ENCODE measurements around the gene MACROH2A2.

MACROH2A2 gene

DNA sequence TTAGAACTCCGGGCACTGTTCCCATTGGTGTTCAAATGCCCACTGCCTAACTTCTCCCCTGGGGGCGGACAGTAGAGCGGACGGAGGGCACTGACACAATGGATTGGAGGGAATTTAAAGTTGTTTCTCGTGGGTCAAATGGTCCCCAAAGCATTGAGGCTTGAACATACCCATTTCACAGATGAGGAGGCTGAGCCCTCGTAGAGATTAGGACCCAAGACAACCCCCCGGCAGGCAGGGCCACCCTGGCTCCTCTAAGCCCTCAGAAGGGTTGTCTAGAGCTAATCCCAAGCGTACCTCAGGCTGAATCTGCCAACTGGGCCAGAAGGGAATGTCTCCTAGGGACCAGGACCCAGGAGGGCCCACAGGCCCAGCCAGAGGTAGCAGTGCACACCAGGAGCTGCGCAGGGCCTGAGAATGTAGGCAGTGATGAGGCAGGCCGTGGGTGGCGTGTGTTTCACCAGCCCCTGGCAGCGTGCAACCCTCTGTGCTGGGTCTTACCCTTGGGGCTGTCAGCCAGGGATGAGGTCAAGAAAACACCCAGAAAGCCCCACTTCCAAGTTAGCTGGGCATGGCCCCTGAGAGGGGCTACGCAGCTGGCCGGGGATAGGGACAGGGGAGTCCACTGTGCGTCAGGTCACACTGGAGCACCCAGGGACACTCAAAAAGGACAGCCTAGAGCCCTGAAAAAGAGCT lies 74.2 kb downstream of the MACROH2A2 start:
- no peak for DNase-seq (ENCODE audit: low read depth in 1 of 2, low spot score in 1 of 2)

DNA sequence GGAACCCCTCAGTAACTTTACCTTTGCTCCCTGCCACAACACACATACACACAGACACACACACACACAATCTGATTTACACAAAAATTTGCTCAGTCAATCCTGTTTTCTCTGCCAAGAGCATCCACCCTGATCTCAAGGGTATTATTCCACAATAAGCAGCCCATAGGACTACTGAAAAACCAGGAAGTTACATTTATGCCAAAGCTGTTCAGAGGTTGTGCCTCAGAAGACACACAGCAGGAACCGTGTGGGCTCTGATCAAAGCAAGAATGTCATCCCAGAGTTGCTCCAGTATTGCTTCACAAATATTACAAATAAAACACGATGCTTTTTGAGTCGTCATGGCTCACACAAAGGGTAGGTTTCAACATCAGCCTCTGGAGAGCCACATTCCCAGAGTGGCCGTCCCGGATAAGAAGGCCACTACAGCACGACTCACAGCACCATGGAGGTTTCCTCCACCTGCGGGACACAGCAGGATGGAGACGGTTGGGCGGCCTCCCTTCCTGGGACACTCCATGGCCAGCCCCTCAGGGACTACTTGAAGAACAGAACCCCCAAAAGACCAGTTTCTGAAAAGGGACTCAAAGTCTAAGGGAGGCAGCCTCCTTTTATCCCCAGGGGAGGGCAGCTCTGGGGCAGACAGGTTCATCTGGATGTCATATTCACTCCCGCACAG lies 78.4 kb downstream of the MACROH2A2 start:
- DNase-seq (ENCODE audit: low read depth in 1 of 2, low spot score in 1 of 2): no peak

DNA sequence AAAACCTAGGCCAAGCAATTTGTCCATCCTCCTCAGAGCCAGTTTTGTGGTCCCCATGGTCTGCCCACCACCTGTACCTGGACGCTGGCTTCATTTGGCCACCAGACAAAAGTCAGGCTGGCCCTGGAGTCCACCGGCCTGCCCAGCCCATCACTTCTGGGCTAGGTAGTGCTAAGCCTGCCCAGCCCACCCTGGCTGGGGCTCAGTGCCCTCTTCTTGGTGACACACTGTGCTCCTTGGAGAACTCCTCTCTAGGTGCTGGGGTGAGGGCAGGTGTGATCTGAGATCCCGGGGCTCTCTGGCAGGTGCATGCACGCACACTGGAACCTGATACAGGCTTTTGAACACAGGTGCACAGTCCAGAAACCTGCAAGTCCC lies 78.9 kb downstream of the MACROH2A2 start:
- DNase-seq (ENCODE audit: low read depth in 1 of 2, low spot score in 1 of 2): no peak

DNA sequence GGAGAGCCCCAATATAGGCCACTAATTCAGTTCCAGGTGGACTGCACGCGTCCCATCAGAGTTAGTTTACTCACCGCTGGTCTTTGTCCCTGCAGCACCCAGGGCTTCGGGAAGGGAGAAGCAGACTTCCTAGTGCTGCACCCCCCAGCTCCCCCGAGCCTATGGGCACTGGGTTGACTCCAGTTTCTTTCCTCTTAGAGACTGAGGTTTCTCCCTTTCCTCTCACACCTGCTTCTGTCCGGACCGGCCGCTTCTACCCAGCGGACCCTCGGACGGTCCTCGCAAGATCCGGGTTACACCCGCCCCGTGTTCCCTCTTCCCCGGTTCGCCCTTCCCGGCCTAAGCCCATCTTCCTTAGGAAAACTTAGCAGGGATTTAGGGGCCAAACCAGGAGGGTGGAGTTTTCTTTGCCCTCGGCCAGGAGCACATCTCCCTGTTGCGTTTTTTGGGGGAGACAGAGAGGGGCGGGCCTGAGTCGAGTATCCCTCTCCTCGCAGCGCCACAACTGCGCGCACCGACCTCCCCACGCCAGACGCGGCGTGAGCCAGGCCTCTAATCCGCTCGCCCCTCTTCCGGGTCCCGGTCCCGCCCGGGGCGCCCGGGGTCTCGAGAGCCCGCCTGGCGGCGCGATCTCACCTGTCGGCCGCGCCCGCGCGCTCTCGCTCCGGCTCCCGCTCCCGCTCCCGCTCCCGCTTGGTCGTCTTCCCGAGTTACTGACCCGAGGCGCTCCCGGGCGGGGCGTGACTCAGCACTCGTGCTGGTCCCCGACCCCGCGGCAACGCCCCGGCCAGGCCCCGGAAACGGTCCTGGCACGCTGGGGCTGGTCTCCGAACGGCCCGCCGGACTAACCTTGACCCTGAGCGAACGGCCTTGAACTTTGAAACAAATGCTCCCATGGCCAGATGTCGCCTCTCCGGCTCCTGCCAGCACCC lies 79.7 kb downstream of the MACROH2A2 start, which contains the start of gene AIFM2:
AIFM2 (minus strand) TSS at position 728 of the 932 bp plus-strand sequence. CDS start 8,741 bp downstream, outside the sequence.
- peak in 1 of 2 donors; percentile 26 for DNase-seq (ENCODE audit: low read depth in 1 of 2, low spot score in 1 of 2)

DNA sequence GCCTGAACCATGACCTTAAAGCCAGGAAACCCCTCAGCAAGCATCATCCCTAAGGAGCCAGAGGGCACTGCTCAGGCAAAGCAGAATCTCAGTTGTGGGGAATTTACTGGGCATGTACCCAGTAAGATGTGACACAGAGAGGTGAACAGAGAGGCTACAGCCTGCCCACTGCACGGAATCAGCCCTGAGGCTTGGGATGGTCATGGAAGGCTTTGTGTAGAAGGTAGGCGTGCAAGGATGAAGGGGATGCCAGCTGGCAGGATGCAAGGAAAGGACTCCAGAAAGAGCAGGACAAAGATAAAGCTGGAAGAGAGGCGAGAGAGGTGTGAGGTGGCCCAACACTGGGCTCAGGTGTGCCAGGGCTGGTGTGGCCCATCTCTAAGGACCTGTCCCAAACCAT lies 82.4 kb downstream of the MACROH2A2 start:
- DNase-seq (ENCODE audit: low read depth in 1 of 2, low spot score in 1 of 2): no peak

DNA sequence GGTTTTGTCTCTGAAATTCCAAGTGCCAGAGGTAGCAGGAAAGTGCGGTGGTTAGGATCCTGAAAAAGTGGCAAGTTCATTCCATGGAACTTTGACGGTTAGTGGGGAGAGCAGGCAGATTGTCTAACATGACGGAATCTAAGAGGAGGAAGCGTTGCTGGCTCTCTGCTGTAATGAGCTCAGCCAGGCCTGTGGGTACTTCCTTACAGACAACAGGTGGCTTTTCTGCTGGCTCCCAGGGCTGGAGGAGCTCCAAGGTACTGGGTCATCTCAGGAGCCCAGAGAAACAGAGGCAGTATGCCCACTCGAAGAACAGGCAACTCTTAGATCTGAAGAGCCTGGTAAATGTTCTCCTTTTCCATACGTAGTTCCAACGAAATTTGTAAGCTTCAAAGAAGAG lies 83.0 kb downstream of the MACROH2A2 start:
- no peak for DNase-seq (ENCODE audit: low read depth in 1 of 2, low spot score in 1 of 2)

DNA sequence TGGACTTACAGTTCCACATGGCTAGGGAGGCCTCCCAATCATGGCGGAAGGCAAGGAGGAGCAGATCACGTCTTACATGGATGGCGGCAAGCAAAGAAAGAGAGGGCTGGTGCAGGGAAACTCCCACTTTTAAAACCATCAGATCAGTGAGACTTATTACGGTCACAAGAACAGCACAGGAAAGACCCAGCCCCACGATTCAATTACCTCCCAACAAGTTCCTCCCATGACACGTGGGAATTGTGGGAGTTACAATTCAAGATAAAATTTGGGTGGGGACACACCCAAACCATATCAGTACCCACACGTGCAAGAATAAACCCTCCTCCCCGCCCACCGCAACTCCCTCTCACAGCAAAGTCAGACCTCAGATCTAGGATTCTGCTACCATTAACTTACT lies 84.5 kb downstream of the MACROH2A2 start:
- no peak for DNase-seq (ENCODE audit: low read depth in 1 of 2, low spot score in 1 of 2)

DNA sequence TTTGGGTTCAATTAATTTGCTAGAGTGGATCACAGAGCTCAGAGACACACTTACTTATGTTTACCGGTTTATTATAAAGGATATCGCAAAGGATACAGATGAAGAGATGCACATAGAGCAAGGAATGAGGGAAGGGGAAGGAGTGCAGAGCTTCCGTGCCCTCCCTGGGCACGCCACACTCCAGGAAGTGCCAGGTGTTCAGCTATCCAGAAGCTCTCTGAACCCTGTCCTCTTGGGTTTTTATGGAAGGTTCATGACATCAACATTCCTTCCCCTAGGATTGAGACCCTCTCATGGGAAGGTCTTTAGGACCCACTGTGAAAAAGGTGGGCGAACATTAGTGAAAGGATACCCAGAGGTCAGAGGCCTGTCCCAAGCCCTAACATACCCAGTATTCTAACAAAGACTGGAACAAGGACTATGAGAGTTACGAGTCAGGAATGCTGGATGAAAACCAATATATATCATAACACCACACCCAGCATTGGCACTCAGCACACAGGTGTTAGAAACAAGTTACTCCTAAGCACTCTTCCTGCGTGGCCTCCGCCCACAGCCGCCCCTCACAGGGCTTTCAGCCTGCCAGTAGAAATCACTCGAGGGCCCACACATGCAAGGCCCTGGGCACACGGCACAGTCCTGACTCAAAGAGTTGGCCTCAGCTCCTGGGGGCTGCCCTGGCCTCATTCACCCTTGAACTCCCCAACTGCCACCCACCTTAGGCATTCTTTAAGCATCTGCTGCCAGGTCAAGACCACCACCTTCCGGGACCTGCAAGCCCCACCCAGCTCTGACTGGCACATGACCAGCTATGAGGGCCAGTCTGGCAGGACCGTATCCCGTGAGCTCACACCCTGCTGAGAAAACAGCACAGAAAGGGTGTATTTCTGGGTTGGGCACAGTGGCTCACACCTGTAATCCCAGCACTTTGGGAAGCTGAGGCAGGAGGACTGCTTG lies 85.6 kb downstream of the MACROH2A2 start:
- no peak for DNase-seq (ENCODE audit: low read depth in 1 of 2, low spot score in 1 of 2)

DNA sequence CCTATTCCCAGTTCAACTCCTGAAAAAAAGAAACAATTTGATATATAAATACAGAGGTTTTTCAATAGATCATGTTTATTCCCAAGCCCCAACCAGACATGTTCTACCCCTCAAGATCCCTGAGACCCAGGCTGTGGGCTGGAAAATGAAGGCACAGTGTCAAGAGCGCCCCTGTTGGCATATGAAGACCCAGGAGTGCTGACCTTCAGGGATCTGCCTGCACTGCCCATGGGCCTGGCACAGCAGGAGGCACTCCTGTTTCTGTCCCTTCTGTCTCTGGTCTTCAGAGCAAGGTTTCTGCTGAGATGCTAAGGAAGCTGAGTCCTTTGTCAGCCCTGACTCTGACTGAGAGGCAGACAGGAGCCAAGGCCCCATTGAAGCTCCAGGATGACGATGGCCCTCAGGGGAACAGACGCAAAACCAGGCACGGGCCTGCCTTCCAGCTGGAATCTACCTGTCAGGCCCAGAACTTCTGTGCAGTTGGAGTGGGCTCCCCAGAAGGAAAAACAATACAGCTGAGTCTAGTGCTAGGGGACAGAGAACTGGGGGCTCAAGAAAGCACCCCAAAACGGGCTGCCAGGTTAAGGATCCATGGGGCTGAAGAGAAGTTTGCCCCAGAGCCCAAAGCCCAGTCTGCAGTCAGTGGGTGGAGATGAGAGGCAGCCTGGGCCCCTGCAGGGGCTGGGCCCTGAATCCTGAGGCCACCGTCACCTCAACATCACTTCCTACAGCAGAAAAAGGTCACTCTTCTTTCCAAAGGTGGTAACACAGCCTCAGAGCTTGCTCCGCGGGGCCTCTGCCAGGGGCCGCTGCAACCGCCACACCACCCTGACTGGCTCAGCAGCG lies 86.7 kb downstream of the MACROH2A2 start:
- DNase-seq (ENCODE audit: low read depth in 1 of 2, low spot score in 1 of 2): no peak

DNA sequence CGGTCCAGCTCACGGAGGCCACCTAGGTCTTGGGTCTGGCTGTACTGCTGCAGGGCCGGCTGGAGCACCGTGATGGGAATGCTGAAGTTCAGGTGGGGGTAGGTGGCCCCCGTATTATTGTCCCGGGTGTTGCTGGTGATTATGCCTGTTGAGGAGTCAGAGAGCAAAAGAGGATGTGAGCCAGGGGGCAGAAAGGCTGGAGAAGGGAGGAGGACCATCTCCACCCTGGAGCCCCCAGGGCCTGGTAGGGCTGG lies 87.3 kb downstream of the MACROH2A2 start:
- no peak for DNase-seq (ENCODE audit: low read depth in 1 of 2, low spot score in 1 of 2)

DNA sequence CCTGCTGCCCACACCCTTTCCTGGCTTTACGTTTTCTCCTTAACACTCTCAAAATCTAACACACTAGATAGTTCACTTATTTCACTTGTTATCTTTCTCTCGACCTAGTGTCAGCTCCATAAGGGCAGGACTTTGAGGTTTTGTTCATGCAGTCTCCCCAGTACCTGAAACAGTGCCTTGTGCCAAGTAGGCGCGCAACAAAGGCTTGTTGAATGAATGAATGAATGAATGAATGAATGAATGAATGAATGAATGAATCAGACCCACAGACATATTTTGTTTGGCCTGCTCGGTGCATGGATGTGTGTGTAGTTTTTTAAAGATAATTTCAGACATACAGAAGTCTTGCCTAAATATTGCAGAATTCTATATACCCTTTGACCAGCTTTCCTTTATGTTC lies 87.7 kb downstream of the MACROH2A2 start:
- no peak for DNase-seq (ENCODE audit: low read depth in 1 of 2, low spot score in 1 of 2)

DNA sequence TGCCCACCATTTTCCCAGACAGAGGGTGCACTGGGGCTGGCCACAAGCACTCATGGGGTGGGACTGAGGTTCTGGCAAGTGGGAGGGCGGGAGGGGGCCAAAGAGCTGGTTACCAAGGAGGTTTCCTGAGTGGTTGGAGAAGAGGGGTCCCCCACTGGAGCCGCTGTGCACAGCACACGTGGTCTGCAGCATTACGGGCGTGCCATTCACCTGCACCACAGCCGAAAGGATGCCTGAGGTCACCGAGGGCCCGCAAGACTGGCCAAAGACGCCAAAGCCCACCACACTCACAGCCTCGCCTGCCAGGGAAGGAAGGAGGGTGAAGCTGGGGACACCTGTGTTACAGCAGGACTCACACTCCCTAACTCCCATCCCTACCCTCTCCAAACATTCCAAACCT lies 89.9 kb downstream of the MACROH2A2 start:
- no peak for DNase-seq (ENCODE audit: low read depth in 1 of 2, low spot score in 1 of 2)

DNA sequence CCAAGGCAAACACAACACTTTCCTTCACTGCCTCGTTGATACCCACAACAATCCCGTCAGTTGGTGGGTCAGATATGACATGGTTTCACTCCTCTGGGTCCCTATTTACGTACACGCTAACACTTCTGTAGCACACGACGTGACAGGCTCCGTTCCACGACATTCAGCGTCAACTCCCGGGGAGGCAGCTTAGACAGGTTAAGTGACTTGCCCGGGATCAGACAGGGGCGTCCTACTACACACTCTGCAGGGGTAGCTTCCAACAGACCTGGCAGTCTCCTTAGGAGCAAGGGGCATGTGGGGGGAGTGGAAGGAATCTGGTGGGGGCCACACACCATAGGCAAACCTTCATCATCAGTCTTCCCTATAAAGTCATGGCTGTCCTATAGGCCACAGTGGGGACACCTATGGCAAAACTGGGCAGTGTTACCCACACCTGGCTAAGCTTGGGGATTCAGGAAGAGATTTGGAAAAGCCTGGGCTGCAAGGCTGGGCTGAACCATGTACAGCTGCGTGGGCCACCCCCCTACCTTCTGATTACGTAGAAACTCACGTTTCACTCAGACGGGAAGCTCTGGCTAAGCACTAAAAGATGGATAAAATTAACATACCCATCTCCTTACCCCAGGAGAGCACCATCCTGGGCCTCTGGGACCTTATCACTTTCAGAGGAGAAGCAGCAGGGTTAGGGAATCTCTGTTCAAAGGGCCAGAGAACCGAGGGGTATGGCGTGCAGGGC lies 91.9 kb downstream of the MACROH2A2 start:
- DNase-seq (ENCODE audit: low read depth in 1 of 2, low spot score in 1 of 2): no peak

DNA sequence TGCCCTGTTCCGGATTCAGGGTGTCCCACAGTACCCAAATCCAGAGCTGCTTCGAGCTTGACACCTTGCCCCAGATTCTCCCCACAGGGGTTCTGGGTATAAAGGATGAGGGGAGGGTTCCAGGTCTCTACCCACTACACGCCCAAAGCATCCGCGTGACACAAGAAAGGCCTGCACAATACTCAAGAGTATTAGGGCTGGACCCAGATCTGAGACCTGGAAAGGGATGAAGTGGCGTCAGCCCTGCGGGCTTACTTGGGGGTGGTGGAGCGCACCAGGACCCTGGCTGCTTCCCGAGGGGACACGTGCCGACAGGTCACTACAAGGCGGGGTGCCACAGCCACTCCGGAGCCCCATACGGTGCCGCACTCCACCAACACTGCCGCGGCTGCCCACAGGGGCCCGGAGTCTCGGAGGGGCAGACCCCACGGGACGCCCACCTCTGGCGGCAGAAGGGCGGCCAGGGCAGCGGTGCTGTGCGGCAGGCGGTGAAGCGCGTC lies 92.6 kb downstream of the MACROH2A2 start:
- no peak for DNase-seq (ENCODE audit: low read depth in 1 of 2, low spot score in 1 of 2)

DNA sequence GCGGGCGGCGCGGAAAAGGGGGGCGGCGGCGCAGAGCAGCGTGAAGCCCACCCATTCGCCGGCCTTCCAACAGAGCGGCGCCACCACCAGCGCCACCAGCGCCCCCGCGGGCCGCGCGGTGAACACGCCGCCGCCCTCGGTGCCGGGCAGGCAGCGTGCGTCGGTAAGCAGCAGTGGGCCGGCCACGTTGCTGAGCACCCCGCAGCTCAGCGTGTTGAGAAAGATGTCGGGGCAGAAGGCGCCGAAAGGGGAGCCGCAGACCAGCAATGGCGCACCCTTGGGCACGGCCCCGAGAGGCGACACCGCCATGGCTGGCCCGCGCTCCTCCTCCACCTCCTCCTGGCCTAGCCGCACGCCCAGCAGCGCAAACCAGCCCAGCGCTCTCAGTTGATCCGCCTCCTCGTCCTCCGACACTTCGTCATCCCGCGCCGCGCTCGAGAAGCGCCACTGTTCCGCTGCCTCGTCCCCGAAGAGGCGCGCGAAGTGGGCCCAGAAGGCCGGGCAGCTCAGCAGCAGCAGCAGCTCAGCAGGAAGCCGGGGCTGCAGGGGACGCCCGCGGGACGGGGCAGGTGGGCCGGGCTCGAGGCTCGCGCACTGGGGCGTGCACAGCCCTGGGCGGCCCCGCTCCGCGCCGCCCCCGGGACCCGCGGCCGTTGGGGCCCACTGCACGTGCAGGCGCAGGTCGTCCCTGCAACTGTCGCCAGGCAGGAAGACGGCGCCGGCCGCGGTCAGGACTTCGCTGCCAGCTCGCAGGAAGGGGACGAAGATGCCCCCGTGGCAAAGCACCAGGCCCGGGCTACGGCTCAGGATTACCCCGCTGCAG lies 93.2 kb downstream of the MACROH2A2 start:
- peak; percentile 48 to 55 for DNase-seq (ENCODE audit: low read depth in 1 of 2, low spot score in 1 of 2)

DNA sequence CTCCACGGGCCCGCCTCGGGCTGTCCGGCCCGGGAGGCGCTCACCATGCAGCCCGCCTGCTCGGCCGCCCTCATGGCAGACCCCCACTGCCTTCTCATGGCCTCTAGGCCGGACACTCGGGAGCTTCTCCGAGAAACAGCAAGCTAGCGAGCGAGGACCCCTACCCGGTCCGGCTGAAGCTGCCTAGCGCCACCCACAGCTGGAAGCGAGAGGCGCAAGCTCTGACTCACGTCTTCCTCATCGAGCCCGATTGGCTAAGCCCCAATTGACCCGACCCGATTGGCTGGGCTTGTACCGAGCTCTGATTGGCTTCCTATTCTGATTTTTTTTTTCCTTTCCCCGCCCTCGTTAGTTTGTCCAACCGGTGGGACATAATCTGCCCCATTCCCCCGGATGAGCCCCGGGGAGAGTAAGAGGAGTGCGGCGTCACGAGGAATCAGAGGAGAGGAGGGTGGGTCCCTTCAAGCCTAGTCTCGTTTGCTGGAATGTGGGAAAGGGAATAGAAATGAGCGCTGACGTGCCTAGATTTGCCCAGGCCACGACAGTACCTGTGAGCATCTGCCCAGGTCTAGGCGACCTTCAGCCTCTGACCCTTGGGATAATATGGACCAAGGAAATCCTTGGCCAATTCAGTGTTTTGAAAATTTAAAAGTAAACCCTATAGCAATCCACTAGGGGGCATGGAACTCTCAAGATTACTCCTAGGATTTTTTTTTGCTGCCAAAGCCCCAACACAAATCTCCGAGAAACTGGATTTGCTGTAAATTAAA lies 94.0 kb downstream of the MACROH2A2 start, which contains the start of gene TYSND1:
TYSND1 (minus strand) TSS at position 212 of the 770 bp plus-strand sequence; CDS start at position 98, 114 bp downstream.
- DNase-seq (ENCODE audit: low read depth in 1 of 2, low spot score in 1 of 2): peak; percentile 76 to 93

DNA sequence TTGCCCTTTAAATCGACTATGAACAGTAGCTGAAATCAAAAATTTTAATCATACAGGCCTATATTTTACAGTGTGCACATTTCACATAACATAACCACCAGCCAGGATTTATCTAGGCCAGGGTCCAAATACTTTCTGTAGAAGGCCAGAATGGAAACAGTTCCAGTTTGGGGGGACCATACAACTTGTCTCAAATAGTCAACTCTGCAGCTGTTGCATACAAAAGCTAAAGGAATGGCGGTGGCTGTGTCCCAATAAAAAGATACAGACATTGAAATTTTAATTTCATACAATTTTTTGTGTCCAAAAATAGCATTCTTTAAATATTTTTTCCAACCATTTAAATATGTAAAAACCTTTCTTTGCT lies 94.6 kb downstream of the MACROH2A2 start:
- no peak for DNase-seq (ENCODE audit: low read depth in 1 of 2, low spot score in 1 of 2)
